ENCODE data around the gene TARDBP. TPM values are rescaled to one million over a fixed set of nuclear protein-coding genes. Genes with fewer than 3 reads are reported as not detected.

TARDBP gene
- total and polyA plus RNA-seq, 9 of the 15 experiments (the other 6 are each of a cell fraction or from before 2014, with no cell fraction given), result 122 to 515 (median 243) TPM

DNA sequence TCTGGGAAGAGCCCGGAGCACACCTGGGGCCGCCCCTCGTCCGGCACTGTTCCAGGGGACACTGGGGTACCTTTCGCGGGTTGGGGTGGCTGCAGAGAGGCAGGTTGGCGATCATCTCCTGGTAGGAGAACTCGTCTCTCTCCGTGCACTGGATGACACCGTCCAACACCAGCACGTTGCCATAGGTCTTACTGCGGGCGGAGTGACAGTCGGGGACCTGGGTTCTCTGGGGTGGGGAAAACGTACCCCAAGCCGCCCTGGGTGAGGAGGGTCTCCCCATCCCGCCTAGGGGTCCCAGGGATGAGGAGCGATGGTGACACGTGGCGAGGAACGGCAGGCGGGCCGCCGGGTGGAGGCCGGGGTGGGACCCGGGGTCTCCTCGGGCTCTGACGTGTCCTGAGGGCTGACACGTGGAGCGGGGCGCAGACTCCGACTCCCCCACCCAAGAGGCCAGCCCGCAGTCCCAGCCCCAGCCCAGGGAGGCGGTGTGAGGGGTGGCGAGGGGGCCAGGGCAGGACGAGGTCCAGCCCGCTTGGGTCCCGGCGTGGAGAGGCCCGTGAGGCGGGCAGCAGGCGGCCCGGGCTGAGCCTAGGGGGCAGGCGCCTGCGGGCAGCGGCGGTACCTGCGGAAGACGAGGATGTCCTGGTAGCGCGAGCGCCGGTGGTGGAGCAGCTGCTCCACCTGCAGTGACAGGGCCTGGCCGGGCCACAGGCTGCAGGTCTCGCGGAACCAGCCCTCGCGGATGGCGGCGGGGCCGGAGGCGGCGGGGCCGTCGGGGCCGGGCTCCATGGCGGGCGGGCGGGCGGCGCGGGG lies 46.9 kb downstream of the TARDBP start (continued):
- TF ChIP-seq NCOA1 (IDR thresholded peaks at IDR 0.05; ENCODE audit: low read depth) (no peak), RBBP5 (IDR thresholded peaks at IDR 0.05; ENCODE audit: borderline replicate concordance, insufficient read depth, low read length, poor library complexity, severe bottlenecking) (peak; percentile 57), FOXA3 (CRISPR knock-in tag; conservative IDR thresholded peaks at IDR 0.05 in 1 of 2, IDR thresholded peaks at IDR 0.05 in 1 of 2) (0 out of 4 replicates have a peak, but pooled peaks of 1 of the 2 experiments have one; percentile 32), ZNF778 (CRISPR knock-in tag; IDR thresholded peaks at IDR 0.05) (no peak), ETS2 (tag; IDR thresholded peaks at IDR 0.05; ENCODE audit: borderline replicate concordance, poor library complexity, severe bottlenecking) (no peak), ZNF57 (CRISPR knock-in tag; IDR thresholded peaks at IDR 0.05) (no peak), ZNF316 (IDR thresholded peaks at IDR 0.05) (no peak), PURB (CRISPR knock-in tag; IDR thresholded peaks at IDR 0.05; ENCODE audit: low read depth) (no peak), RFX1 (IDR thresholded peaks at IDR 0.05) (no peak), ZNF77 (CRISPR knock-in tag; IDR thresholded peaks at IDR 0.05) (no peak), TEAD4 (IDR thresholded peaks at IDR 0.05; ENCODE audit: low read length) (no peak), TEAD4 (CRISPR knock-in tag; IDR thresholded peaks at IDR 0.05; ENCODE audit: borderline replicate concordance) (no peak), EP400 (IDR thresholded peaks at IDR 0.05) (peak; percentile 73), PCBP2 (IDR thresholded peaks at IDR 0.05; ENCODE audit: low read depth, low read length, poor library complexity, severe bottlenecking) (no peak), EHMT2 (IDR thresholded peaks at IDR 0.05) (no peak), PYGO2 (tag; IDR thresholded peaks at IDR 0.05) (no peak), PHB2 (IDR thresholded peaks at IDR 0.05; ENCODE audit: low read depth) (no peak), ESRRB (CRISPR knock-in tag; IDR thresholded peaks at IDR 0.05; ENCODE audit: borderline replicate concordance) (no peak), DNMT1 (IDR thresholded peaks at IDR 0.05) (no peak), ZNF311 (CRISPR knock-in tag; IDR thresholded peaks at IDR 0.05) (no peak)
- TF ChIP-seq, protein P1, sequence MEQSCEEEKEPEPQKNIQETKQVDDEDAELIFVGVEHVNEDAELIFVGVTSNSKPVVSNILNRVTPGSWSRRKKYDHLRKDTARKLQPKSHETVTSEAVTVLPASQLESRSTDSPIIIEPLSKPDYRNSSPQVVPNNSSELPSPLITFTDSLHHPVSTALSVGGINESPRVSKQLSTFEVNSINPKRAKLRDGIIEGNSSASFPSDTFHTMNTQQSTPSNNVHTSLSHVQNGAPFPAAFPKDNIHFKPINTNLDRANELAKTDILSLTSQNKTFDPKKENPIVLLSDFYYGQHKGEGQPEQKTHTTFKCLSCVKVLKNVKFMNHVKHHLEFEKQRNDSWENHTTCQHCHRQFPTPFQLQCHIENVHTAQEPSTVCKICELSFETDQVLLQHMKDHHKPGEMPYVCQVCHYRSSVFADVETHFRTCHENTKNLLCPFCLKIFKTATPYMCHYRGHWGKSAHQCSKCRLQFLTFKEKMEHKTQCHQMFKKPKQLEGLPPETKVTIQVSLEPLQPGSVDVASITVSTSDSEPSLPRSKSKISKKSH (CRISPR knock-in tag; IDR thresholded peaks at IDR 0.05), result no peak
- TF ChIP-seq, protein P2, sequence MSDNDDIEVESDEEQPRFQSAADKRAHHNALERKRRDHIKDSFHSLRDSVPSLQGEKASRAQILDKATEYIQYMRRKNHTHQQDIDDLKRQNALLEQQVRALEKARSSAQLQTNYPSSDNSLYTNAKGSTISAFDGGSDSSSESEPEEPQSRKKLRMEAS (CRISPR knock-in tag; IDR thresholded peaks at IDR 0.05), result peak; percentile 77
- TF ChIP-seq, protein P3, sequence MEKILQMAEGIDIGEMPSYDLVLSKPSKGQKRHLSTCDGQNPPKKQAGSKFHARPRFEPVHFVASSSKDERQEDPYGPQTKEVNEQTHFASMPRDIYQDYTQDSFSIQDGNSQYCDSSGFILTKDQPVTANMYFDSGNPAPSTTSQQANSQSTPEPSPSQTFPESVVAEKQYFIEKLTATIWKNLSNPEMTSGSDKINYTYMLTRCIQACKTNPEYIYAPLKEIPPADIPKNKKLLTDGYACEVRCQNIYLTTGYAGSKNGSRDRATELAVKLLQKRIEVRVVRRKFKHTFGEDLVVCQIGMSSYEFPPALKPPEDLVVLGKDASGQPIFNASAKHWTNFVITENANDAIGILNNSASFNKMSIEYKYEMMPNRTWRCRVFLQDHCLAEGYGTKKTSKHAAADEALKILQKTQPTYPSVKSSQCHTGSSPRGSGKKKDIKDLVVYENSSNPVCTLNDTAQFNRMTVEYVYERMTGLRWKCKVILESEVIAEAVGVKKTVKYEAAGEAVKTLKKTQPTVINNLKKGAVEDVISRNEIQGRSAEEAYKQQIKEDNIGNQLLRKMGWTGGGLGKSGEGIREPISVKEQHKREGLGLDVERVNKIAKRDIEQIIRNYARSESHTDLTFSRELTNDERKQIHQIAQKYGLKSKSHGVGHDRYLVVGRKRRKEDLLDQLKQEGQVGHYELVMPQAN (IDR thresholded peaks at IDR 0.05; ENCODE audit: borderline replicate concordance), result peak; percentile 81
- TF ChIP-seq, protein P4, sequence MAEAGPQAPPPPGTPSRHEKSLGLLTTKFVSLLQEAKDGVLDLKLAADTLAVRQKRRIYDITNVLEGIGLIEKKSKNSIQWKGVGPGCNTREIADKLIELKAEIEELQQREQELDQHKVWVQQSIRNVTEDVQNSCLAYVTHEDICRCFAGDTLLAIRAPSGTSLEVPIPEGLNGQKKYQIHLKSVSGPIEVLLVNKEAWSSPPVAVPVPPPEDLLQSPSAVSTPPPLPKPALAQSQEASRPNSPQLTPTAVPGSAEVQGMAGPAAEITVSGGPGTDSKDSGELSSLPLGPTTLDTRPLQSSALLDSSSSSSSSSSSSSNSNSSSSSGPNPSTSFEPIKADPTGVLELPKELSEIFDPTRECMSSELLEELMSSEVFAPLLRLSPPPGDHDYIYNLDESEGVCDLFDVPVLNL (CRISPR knock-in tag; IDR thresholded peaks at IDR 0.05; ENCODE audit: low read depth), result no peak

All from K562 (cell line).